SU-DHL-6 (cell line): ENCODE measurements around the gene NOTCH3.

ENCODE experiments used
- H2AFZ ChIP-seq: fragments of 200-600 bp; sonication (generic); 2 replicates; pipeline ENCODE4 v1.6.1; 2014; ENCODE audit warnings: low read depth, mild to moderate bottlenecking, moderate library complexity, mixed read lengths, antibody characterized with exemption, low read length; ENCODE audit not compliant: severe bottlenecking
- H3F3A ChIP-seq: fragments of 200-600 bp; shearing (Covaris generic); 2 replicates; pipeline ENCODE4 v1.6.0; 2016; ENCODE audit warnings: antibody characterized with exemption, mild to moderate bottlenecking; ENCODE audit not compliant: insufficient read depth
- H3K27ac ChIP-seq: fragments of 200-600 bp; sonication (generic); 2 replicates; pipeline ENCODE4 v1.5.1; 2016; ENCODE audit warnings: low read depth, mild to moderate bottlenecking, low read length, moderate library complexity, mixed read lengths
- H3K27me3 ChIP-seq: fragments of 200-600 bp; sonication (generic), shearing (Covaris generic); 2 replicates; pipeline ENCODE4 v1.6.0; 2014; ENCODE audit warnings: mild to moderate bottlenecking, low read length
- H3K36me3 ChIP-seq: fragments of 200-600 bp; sonication (generic); 2 replicates; pipeline ENCODE4 v1.6.1; 2014; ENCODE audit warnings: mild to moderate bottlenecking, low read length, mixed read lengths
- H3K4me2 ChIP-seq: fragments of 300-600, 200-600 bp; shearing (Covaris generic), sonication (generic); 2 replicates; pipeline ENCODE4 v1.6.0; 2014; ENCODE audit warnings: low read length, low read depth, mild to moderate bottlenecking; ENCODE audit not compliant: poor library complexity, severe bottlenecking
- H3K4me3 ChIP-seq: fragments of 200-600 bp; sonication (generic); 2 replicates; pipeline ENCODE4 v1.5.1; 2014; ENCODE audit warnings: antibody characterized with exemption, low read length, mild to moderate bottlenecking, mixed read lengths; ENCODE audit not compliant: insufficient read depth, poor library complexity, severe bottlenecking
- H3K79me2 ChIP-seq: fragments of 200-600 bp; sonication (generic); 2 replicates; pipeline ENCODE4 v1.6.1; 2014; ENCODE audit warnings: mild to moderate bottlenecking, low read length, moderate library complexity; ENCODE audit not compliant: insufficient read depth
- H3K9ac ChIP-seq: fragments of 200-600 bp; sonication (generic); 2 replicates; pipeline ENCODE4 v1.7.0; 2014; ENCODE audit warnings: mild to moderate bottlenecking, low read length
- H3K9me2 ChIP-seq: fragments of 200-600 bp; sonication (generic); replicated peaks from 2 replicates; pipeline ENCODE4 v1.6.1; 2014; ENCODE audit warnings: low read length; ENCODE audit not compliant: insufficient read depth
- H3K9me3 ChIP-seq: fragments of 200-600 bp; sonication (generic); 2 replicates; pipeline ENCODE4 v1.6.1; 2014; ENCODE audit warnings: low read length, mixed read lengths; ENCODE audit not compliant: insufficient read depth
- H4K20me1 ChIP-seq: fragments of 200-600 bp; sonication (generic); 2 replicates; pipeline ENCODE4 v1.6.1; 2014; ENCODE audit warnings: low read depth, mild to moderate bottlenecking, antibody characterized with exemption, low read length, moderate library complexity, mixed read lengths
- CTCF ChIP-seq: fragments of 200-600 bp; sonication (generic); IDR thresholded peaks from one replicate; pipeline ENCODE4 v1.5.1; 2017; ENCODE audit warnings: antibody characterized with exemption, mild to moderate bottlenecking, low read length, moderate library complexity; ENCODE audit not compliant: insufficient read depth, poor library complexity, severe bottlenecking
- EZH2phosphoT487 ChIP-seq: fragments of 200-600 bp; sonication (generic), shearing (Covaris generic); conservative IDR thresholded peaks from 2 replicates; pipeline ENCODE4 v1.6.1; 2018; ENCODE audit warnings: mild to moderate bottlenecking, antibody characterized with exemption, low read length, moderate library complexity, mixed read lengths

The NOTCH3 gene

GRCh38 chr19:15161028-15161984 is 39.5 kb downstream of the NOTCH3 start:
- Histone ChIP-seq H3K36me3 (no peaks in the 10 kb centered on the region), H3K9me3 (peaks cover 18% of the 10 kb centered on the region; the same call in 1 of the 2 replicates), H4K20me1 (no peaks in the 10 kb centered on the region)

GRCh38 chr19:15159251-15159650 is 41.5 kb downstream of the NOTCH3 start:
- Histone ChIP-seq H3K79me2 (no peaks in the 10 kb centered on the region), H4K20me1 (no peaks in the 10 kb centered on the region), H3F3A (no peaks in the 10 kb centered on the region), H3K36me3 (no peaks in the 10 kb centered on the region), H3K9ac (no peak overlapping the region), H3K27me3 (no peaks in the 10 kb centered on the region), H2AFZ (peak overlapping the region; percentile 27), H3K9me2 (no peaks in the 10 kb centered on the region), H3K4me3 (no peak overlapping the region), H3K9me3 (no peaks in the 10 kb centered on the region), H3K27ac (no peak overlapping the region), H3K4me2 (no peak overlapping the region)
- TF ChIP-seq CTCF (no peak), EZH2phosphoT487 (no peak)

More at GRCh38 chr19:15161028-15161984, 39.5 kb downstream of the NOTCH3 start:
- H3K9ac ChIP-seq, result no peak overlapping the region
- no peak overlapping the region for H3K4me2 ChIP-seq
- H3K27me3 ChIP-seq, result no peaks in the 10 kb centered on the region
- no peaks in the 10 kb centered on the region for H3K9me2 ChIP-seq
- no peaks in the 10 kb centered on the region for H3K79me2 ChIP-seq
- no peak overlapping the region for H3K27ac ChIP-seq
- H3K4me3 ChIP-seq, result no peak overlapping the region
- TF ChIP-seq EZH2phosphoT487 (no peak), CTCF (peak; percentile 52)
- no peak overlapping the region for H2AFZ ChIP-seq
- H3F3A ChIP-seq, result no peaks in the 10 kb centered on the region

GRCh38 chr19:15156391-15156790 is 44.4 kb downstream of the NOTCH3 start:
- TF ChIP-seq CTCF (no peak), EZH2phosphoT487 (no peak)
- H3K27me3 ChIP-seq, result no peaks in the 10 kb centered on the region
- H2AFZ ChIP-seq, result no peak overlapping the region
- H3K9me3 ChIP-seq, result no peaks in the 10 kb centered on the region
- no peaks in the 10 kb centered on the region for H3K36me3 ChIP-seq
- no peak overlapping the region for H3K9ac ChIP-seq
- no peaks in the 10 kb centered on the region for H4K20me1 ChIP-seq
- H3K4me2 ChIP-seq, result no peak overlapping the region
- H3K4me3 ChIP-seq, result no peak overlapping the region
- no peak overlapping the region for H3K27ac ChIP-seq
- H3K79me2 ChIP-seq, result no peaks in the 10 kb centered on the region
- H3K9me2 ChIP-seq, result no peaks in the 10 kb centered on the region
- H3F3A ChIP-seq, result no peaks in the 10 kb centered on the region
